SU-DHL-6 (cell line): ENCODE data around the gene GLIPR1.

ENCODE experiments used
- CTCF ChIP-seq: fragments of 200-600 bp; sonication (generic); IDR thresholded peaks from one replicate; pipeline ENCODE4 v1.5.1; 2017; ENCODE audit warnings: antibody characterized with exemption, mild to moderate bottlenecking, low read length, moderate library complexity; ENCODE audit not compliant: insufficient read depth, poor library complexity, severe bottlenecking
- EZH2phosphoT487 ChIP-seq: fragments of 200-600 bp; sonication (generic), shearing (Covaris generic); conservative IDR thresholded peaks from 2 replicates; pipeline ENCODE4 v1.6.1; 2018; ENCODE audit warnings: mild to moderate bottlenecking, antibody characterized with exemption, low read length, moderate library complexity, mixed read lengths

GRCh38 chr12:75542942-75543341, 62.4 kb downstream of the GLIPR1 start:
- TF ChIP-seq CTCF (no peak), EZH2phosphoT487 (no peak)
